ENCODE results near the gene FAU. TPM values are rescaled to one million over a fixed set of nuclear protein-coding genes. Genes with fewer than 3 reads are reported as not detected.

Gene FAU
- polyA plus RNA-seq, 2 of the 4 experiments (the other 2 are of a cell fraction), result 591 to 878 TPM

- no peak overlapping the region for H3K27ac ChIP-seq
- H3K4me3 ChIP-seq, result no peak overlapping the region
- peak in 1 of 2 experiments; percentile 52 for DNase-seq (ENCODE audit: low read depth in 1 of 2, low spot score in 1 of 2)
- WGBS (ENCODE audit: missing lambda C conversion rate), result 70% methylated on average over 4 of the region's 4 CpGs
- no peaks in the 10 kb centered on the region for H3K9me3 ChIP-seq
- ChIA-PET POLR2A (no interaction called here), CTCF (interaction anchor here (0.7 to 5.5 kb wide), 13 partner anchors 9 to 230 kb away, joined by 3 to 35 read pairs (median 4); partner anchors contain the start of gene ARL2)
- no peak for FAIRE-seq
- H3K4me1 ChIP-seq, result peaks cover 22% of the 10 kb centered on the region
- peak; percentile 37 to 48; a peak in 5 of 6 replicates for ATAC-seq
- no peak for TF ChIP-seq EHF (CRISPR knock-in tag; IDR thresholded peaks at IDR 0.05)
- no peak for TF ChIP-seq ELK1 (IDR thresholded peaks at IDR 0.05; ENCODE audit: low read depth, low read length)
- TF ChIP-seq NR3C1 (IDR thresholded peaks at IDR 0.05), result no peak
- no peak for TF ChIP-seq PBX3 (IDR thresholded peaks at IDR 0.05)
- no peak for TF ChIP-seq ZNF302 (CRISPR knock-in tag; IDR thresholded peaks at IDR 0.05)
- TF ChIP-seq EHMT2 (IDR thresholded peaks at IDR 0.05; ENCODE audit: low read depth), result no peak
- TF ChIP-seq ATOH8 (CRISPR knock-in tag; IDR thresholded peaks at IDR 0.05; ENCODE audit: low read depth), result no peak
- no peak for TF ChIP-seq NPAS2 (CRISPR knock-in tag; IDR thresholded peaks at IDR 0.05; ENCODE audit: borderline replicate concordance)
- TF ChIP-seq CBX2 (IDR thresholded peaks at IDR 0.05; ENCODE audit: borderline replicate concordance, low read depth), result no peak
- no peak for TF ChIP-seq ZSCAN20 (CRISPR knock-in tag; IDR thresholded peaks at IDR 0.05)
- TF ChIP-seq JUN (IDR thresholded peaks at IDR 0.05), result no peak
- no peak for TF ChIP-seq POLR2AphosphoS2 (conservative IDR thresholded peaks at IDR 0.05; ENCODE audit: low read length)
- no peak for TF ChIP-seq HEYL (CRISPR knock-in tag; IDR thresholded peaks at IDR 0.05)
- TF ChIP-seq KDM5A (IDR thresholded peaks at IDR 0.05), result no peak
- TF ChIP-seq GATA3 (IDR thresholded peaks at IDR 0.05; ENCODE audit: borderline replicate concordance), result no peak
- TF ChIP-seq BCL3 (IDR thresholded peaks at IDR 0.05), result no peak
- TF ChIP-seq RFX5 (IDR thresholded peaks at IDR 0.05), result no peak
- no peak for TF ChIP-seq SREBF2 (IDR thresholded peaks at IDR 0.05)
- TF ChIP-seq FOSL2 (IDR thresholded peaks at IDR 0.05), result no peak
- TF ChIP-seq FOSL2 (CRISPR knock-in tag; IDR thresholded peaks at IDR 0.05), result no peak
- no peak overlapping the region for H3K4me2 ChIP-seq
Observed at GRCh38 chr11:65077451-65077850, 44.5 kb downstream of the FAU start.

GRCh38 chr11:65072631-65072966 lies 49.3 kb downstream of the FAU start:
- ATAC-seq, result peak; percentile 7 to 10; a peak in 2 of 6 replicates
- CTCF ChIA-PET, result interaction anchor here (0.6 to 2.2 kb wide), 6 partner anchors 9 to 730 kb away, joined by 3 to 6 read pairs (median 3); partner anchors contain the start of genes ARL2 and ZNHIT2
- Histone ChIP-seq H3K4me1 (peaks cover under 1% of the 10 kb centered on the region; the same call in 1 of the 3 replicates), H3K4me3 (no peak overlapping the region), H3K27ac (no peak overlapping the region), H3K4me2 (no peak overlapping the region), H3K9me3 (no peaks in the 10 kb centered on the region)
- WGBS (ENCODE audit: missing lambda C conversion rate), result 38% methylated on average over 1 of the region's 1 CpG
- TF ChIP-seq REST (IDR thresholded peaks at IDR 0.05), result no peak
- no peak for TF ChIP-seq GATA3 (IDR thresholded peaks at IDR 0.05; ENCODE audit: borderline replicate concordance)
- TF ChIP-seq MAZ (IDR thresholded peaks at IDR 0.05; ENCODE audit: borderline replicate concordance, low read depth, low read length), result no peak
- no peak for TF ChIP-seq RARB (CRISPR knock-in tag; IDR thresholded peaks at IDR 0.05)
- no peak for TF ChIP-seq MAFK (IDR thresholded peaks at IDR 0.05; ENCODE audit: partially characterized antibody)
- no peak for TF ChIP-seq HOXA7 (CRISPR knock-in tag; IDR thresholded peaks at IDR 0.05)
- no peak for TF ChIP-seq CBX8 (IDR thresholded peaks at IDR 0.05)
- no peak for TF ChIP-seq KDM1A (IDR thresholded peaks at IDR 0.05; ENCODE audit: low read depth)
- no peak for TF ChIP-seq MAX (IDR thresholded peaks at IDR 0.05)
- TF ChIP-seq HEYL (CRISPR knock-in tag; IDR thresholded peaks at IDR 0.05), result no peak
- no peak for TF ChIP-seq BCL3 (IDR thresholded peaks at IDR 0.05)
- no peak for TF ChIP-seq E2F6 (IDR thresholded peaks at IDR 0.05; ENCODE audit: borderline replicate concordance, low read depth)
- TF ChIP-seq NFE2L2 (conservative IDR thresholded peaks at IDR 0.05; ENCODE audit: low read length), result no peak
- DNase-seq (ENCODE audit: low read depth in 1 of 2, low spot score in 1 of 2), result no peak
- FAIRE-seq, result no peak
- POLR2A ChIA-PET, result interaction anchor here (0.5 kb wide), 1 partner anchor 50 kb away, joined by 3 read pairs; no protein-coding TSS in a partner anchor

All from A549 (cell line).